ENCODE data around the gene RAD51B.

Gene RAD51B

DNA sequence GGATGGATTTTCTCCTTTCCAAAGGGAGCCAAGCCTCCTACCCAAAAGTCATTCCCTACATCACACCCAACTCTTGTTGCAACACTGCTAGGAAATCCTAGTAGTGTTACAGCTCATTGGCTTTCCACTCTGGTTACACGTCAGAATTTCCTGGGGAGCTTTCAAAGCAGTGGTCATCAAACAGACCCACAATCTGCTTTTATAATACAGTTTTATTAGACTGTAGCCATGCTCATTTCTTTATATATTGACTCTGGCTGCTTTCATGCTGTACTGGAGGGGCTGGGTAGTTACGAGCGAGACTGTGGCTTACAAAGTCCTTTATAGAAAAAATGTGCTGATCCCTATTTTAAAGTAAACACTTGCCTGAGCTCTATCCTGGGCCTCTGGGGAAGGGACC, 37.5 kb upstream of the RAD51B start:
- Histone ChIP-seq H3K27me3 (ENCODE audit: insufficient read depth, poor library complexity, severe bottlenecking) (no peaks in the 10 kb centered on the region), H3K36me3 (ENCODE audit: low read depth) (peaks cover 82% of the 10 kb centered on the region), H3K27ac (ENCODE audit: poor library complexity, severe bottlenecking) (no peak overlapping the region), H3K9me3 (ENCODE audit: severe bottlenecking) (no peaks in the 10 kb centered on the region), H3K4me1 (ENCODE audit: insufficient read depth, poor library complexity, severe bottlenecking) (no peaks in the 10 kb centered on the region), H3K4me3 (ENCODE audit: severe bottlenecking) (no peak overlapping the region)
- DNase-seq (ENCODE audit: low spot score) (no peak), ATAC-seq (ENCODE audit: low read depth) (no peak)
- TF ChIP-seq, protein P1, sequence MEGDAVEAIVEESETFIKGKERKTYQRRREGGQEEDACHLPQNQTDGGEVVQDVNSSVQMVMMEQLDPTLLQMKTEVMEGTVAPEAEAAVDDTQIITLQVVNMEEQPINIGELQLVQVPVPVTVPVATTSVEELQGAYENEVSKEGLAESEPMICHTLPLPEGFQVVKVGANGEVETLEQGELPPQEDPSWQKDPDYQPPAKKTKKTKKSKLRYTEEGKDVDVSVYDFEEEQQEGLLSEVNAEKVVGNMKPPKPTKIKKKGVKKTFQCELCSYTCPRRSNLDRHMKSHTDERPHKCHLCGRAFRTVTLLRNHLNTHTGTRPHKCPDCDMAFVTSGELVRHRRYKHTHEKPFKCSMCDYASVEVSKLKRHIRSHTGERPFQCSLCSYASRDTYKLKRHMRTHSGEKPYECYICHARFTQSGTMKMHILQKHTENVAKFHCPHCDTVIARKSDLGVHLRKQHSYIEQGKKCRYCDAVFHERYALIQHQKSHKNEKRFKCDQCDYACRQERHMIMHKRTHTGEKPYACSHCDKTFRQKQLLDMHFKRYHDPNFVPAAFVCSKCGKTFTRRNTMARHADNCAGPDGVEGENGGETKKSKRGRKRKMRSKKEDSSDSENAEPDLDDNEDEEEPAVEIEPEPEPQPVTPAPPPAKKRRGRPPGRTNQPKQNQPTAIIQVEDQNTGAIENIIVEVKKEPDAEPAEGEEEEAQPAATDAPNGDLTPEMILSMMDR (IDR thresholded peaks at IDR 0.05; ENCODE audit: poor library complexity, severe bottlenecking) = no peak

DNA sequence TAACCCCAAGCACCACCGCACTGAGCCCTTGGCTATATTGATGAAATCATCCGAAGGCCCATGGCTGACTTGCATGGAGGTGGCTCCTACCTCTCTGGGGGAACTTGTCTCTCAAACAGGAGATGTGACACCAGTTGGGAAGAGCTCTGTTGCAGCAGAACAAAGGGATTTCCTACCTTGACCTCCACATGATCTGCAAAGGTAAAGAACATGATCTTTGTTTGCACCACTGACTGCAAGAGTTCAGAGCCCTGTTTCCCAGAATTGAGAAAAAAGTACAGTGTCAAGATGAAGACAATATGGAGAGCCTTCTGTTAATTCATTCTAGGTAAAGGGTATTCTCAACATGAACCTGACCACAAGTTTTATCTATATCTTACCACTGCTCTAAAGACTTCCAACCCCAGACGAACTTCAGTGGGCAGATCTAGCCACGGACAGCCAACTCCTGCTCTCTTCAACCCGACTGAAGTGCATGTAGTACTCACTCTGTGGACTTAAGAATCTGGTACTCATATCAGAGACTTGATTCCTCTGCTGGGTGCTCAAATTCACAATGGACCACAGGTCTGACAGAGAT, 35.2 kb upstream of the RAD51B start:
- H3K4me3 ChIP-seq (ENCODE audit: severe bottlenecking) = no peak overlapping the region
- H3K27ac ChIP-seq (ENCODE audit: poor library complexity, severe bottlenecking) = no peak overlapping the region
- no peaks in the 10 kb centered on the region for H3K27me3 ChIP-seq (ENCODE audit: insufficient read depth, poor library complexity, severe bottlenecking)
- peaks cover 80% of the 10 kb centered on the region for H3K36me3 ChIP-seq (ENCODE audit: low read depth)
- TF ChIP-seq, protein P1 (IDR thresholded peaks at IDR 0.05; ENCODE audit: poor library complexity, severe bottlenecking) = no peak
- DNase-seq (ENCODE audit: low spot score) (no peak), ATAC-seq (ENCODE audit: low read depth) (no peak)
- H3K9me3 ChIP-seq (ENCODE audit: severe bottlenecking) = no peaks in the 10 kb centered on the region
- H3K4me1 ChIP-seq (ENCODE audit: insufficient read depth, poor library complexity, severe bottlenecking) = no peaks in the 10 kb centered on the region

DNA sequence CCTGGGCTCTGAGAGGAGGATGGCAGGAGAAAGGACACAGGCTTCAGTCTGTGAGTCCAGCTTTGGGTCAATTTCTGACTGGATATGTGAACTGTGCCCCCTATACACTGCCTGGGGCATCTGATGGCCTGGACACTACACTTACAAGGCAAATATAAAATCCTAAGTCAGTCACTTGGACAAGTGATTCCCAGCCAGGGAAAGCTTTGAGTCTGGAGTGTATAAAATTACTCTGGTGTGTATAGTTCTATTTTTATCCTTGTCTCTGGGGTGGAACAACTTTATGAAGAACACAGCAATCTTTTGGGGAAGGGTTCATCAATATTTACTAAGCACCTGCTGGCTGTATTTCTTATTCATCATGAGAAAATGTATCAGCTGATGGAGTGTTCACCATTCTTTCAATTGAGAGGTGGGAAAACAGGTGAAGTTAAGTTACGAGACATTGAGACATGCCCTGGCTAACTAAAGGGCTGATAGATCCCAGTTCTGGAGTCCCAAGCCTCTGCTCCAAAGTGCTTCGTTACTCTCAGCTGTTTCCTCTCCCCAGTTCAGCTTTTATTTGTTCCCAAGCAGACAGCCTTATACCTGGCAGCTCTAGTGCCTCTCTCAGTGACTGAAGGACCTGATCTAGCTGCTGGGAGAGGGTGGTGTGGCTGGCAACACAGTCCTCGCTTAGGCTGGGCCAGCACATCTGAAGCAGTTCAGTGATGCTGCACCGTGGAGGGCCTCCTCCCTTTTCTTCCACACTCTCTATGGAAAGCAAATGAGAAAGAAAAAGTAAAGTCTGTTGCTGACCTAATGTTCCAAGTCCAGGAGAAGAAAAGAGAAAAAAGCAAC, 34.1 kb upstream of the RAD51B start:
- DNase-seq (ENCODE audit: low spot score) (no peak), ATAC-seq (ENCODE audit: low read depth) (no peak)
- H3K4me1 ChIP-seq (ENCODE audit: insufficient read depth, poor library complexity, severe bottlenecking) = no peaks in the 10 kb centered on the region
- H3K27me3 ChIP-seq (ENCODE audit: insufficient read depth, poor library complexity, severe bottlenecking) = no peaks in the 10 kb centered on the region
- no peak overlapping the region for H3K27ac ChIP-seq (ENCODE audit: poor library complexity, severe bottlenecking)
- TF ChIP-seq, protein P1 (IDR thresholded peaks at IDR 0.05; ENCODE audit: poor library complexity, severe bottlenecking) = no peak
- H3K9me3 ChIP-seq (ENCODE audit: severe bottlenecking) = no peaks in the 10 kb centered on the region
- H3K36me3 ChIP-seq (ENCODE audit: low read depth) = peaks cover 80% of the 10 kb centered on the region
- no peak overlapping the region for H3K4me3 ChIP-seq (ENCODE audit: severe bottlenecking)

DNA sequence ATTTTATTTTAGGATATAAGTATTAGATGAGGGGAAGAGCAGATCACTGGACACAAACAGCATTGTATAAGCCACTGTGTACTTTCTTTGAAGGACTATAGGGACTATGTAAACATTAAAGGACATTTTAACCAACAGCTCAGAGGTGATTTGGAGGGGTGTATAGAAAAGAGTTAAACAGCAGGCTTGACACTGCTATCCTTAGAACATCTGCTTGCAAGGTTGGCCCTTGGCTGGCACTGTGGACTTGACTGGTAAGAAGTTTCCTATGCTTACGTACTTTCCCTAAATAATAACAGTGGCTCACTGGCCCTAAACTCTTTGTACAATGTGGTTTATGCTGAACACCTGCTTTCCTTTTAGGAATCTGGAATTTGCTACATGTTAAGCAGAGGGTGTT, 31.9 kb upstream of the RAD51B start:
- ATAC-seq (ENCODE audit: low read depth) (no peak), DNase-seq (ENCODE audit: low spot score) (no peak)
- Histone ChIP-seq H3K4me3 (ENCODE audit: severe bottlenecking) (no peak overlapping the region), H3K4me1 (ENCODE audit: insufficient read depth, poor library complexity, severe bottlenecking) (no peaks in the 10 kb centered on the region), H3K9me3 (ENCODE audit: severe bottlenecking) (no peaks in the 10 kb centered on the region), H3K27ac (ENCODE audit: poor library complexity, severe bottlenecking) (no peak overlapping the region), H3K27me3 (ENCODE audit: insufficient read depth, poor library complexity, severe bottlenecking) (no peaks in the 10 kb centered on the region), H3K36me3 (ENCODE audit: low read depth) (peaks cover 82% of the 10 kb centered on the region)
- TF ChIP-seq, protein P1 (IDR thresholded peaks at IDR 0.05; ENCODE audit: poor library complexity, severe bottlenecking) = no peak

DNA sequence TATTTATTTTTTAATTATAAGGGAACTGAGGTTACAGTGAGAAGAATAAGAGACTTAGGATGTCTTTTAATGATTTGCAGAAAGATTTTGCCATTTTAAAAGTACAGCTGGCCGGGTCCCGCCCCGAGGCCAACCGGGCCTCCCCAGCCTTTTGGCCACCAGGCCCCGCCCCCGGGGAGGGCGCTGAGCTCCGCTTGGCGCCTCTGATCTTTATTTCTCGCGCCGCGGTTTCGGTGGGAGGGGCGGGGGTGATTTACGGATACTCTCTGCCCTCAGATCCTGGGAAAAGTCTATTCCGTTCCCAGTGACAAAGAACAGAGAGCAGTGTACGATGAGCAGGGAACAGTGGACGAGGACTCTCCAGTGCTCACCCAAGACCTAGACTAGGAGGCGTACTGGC, 20.8 kb upstream of the RAD51B start:
- no peaks in the 10 kb centered on the region for H3K27me3 ChIP-seq (ENCODE audit: insufficient read depth, poor library complexity, severe bottlenecking)
- H3K4me3 ChIP-seq (ENCODE audit: severe bottlenecking) = no peak overlapping the region
- TF ChIP-seq, protein P1 (IDR thresholded peaks at IDR 0.05; ENCODE audit: poor library complexity, severe bottlenecking) = no peak
- ATAC-seq (ENCODE audit: low read depth) = no peak
- peaks cover 87% of the 10 kb centered on the region for H3K36me3 ChIP-seq (ENCODE audit: low read depth)
- DNase-seq (ENCODE audit: low spot score) = no peak
- H3K4me1 ChIP-seq (ENCODE audit: insufficient read depth, poor library complexity, severe bottlenecking) = no peaks in the 10 kb centered on the region
- H3K9me3 ChIP-seq (ENCODE audit: severe bottlenecking) = no peaks in the 10 kb centered on the region
- H3K27ac ChIP-seq (ENCODE audit: poor library complexity, severe bottlenecking) = no peak overlapping the region

Data from RWPE2 (cell line).